HG03060 (cell line): ENCODE data around the gene KANSL3.
"Not testable (repeated sequence)": the region's sequence is repeated elsewhere in the genome, so short reads cannot be mapped to it uniquely, and the experiment has no call there.

Source experiments
- ATAC-seq: cut with Tn5 transposase; IDR thresholded peaks from one replicate; pipeline ENCODE4 v1.9.1; 2021; ENCODE audit warnings: low read depth, moderate number of reproducible peaks; ENCODE audit not compliant: unreplicated experiment

The KANSL3 gene

DNA sequence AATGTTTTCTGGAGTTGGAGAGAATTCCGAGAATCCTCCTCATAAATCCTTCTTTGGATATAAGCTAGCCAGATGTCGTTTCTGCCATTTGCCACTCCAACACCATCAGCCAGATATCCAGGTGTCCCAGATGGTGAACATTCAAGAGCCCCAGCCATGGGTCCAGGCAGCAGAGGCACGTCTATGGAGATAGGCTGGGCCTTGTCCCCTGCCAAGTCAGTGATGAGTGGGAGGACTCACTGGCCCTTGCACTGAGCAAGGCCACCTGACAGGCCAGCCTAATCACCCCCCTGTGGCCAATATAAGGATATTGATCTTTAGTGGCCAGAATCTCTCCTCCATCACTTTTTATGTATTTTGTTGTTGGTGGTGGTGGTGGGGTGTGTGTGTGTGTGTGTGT is 73.5 kb downstream of the KANSL3 start:
- ATAC-seq: no peak

DNA sequence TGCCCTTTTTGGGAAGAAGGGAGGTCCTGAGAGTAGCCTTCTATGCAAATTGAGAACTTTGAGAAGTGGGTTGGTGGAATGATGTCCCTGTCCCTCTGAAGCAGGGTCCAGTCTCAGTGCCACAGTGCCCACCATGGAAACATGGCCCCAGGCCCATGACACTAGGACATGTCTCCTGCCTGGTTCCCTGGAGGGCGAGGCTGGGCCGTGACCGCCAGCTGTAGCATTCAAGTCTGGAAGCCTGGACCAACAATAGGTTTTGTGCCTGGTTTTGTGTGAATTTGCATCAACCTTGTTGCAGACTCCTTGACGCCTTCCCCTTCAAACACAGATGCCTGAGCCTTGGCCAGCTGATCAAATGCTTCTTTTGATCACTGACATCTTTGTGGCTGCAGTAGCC is 74.1 kb downstream of the KANSL3 start:
- ATAC-seq: no peak

GRCh38 chr2:96558485-96558884 is 79.6 kb downstream of the KANSL3 start:
- no peak for ATAC-seq

GRCh38 chr2:96558061-96558460 is 80.1 kb downstream of the KANSL3 start:
- no peak for ATAC-seq

GRCh38 chr2:96557421-96557820 is 80.7 kb downstream of the KANSL3 start:
- ATAC-seq: not testable (repeated sequence)

GRCh38 chr2:96556441-96557330 is 81.4 kb downstream of the KANSL3 start:
- no peak for ATAC-seq

DNA sequence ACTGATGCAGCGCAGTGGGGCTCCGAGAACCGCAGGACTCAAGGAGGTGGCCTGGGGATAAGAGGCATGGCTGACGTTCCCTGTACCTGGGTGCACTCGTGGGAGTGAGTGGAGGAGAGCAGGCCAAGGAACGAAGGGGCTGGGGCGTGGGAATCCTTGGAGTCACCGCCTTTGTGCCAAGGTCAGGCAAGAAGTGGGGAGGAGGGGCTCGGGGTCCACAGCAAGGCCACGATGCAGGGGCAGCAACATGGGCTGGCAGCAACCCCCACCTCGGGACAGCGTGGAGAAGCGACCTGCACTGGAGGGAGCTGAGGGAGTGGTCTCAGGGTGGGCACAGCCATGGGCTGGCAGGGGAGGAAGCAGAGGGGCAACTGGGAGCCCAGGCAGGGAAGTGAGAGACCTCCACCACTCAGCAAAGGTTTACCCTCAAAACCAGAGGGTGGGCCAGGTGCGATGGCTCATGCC is 82.9 kb downstream of the KANSL3 start:
- no peak for ATAC-seq

DNA sequence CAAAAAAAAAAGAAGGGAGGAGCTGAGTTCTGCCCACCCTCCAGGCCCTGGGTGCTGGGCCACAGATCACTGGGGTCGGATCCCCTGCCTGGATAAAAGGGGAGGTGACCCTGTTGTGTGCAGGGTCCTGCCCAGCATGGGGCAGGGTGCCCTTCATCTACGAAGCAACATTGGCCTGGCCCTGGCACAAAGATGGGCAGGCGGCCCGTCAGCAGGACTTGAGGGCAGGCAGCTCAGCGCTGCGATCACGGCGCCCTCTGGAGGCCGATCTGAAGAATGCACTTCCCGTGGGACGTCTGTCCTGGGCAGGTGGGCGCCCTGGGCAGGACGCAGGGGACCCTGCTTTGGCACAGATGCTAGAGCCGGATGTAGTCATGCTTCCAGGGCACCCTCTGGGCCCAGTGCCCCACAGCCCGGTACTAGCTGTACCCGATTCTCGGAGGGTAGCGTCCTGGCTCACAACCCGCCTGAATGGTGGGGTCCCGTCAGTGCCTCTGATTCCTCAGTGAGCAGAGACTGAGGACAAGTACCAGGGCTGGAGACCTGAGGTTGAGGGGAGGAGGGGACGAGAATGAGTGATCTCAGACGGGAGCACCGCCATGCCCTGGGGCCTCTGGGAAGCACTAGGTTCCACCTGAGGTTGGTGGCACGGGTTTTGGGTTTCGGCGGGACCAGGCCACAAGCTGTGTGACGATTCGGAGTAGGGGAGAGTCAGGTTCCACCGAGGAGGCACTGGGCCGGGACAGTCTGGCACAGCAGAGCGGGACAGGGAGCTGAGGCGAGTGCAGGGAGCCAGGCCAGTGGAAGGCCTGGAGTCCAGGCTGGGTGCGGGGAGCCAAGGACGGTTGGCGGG is 83.6 kb downstream of the KANSL3 start:
- ATAC-seq: no peak

GRCh38 chr2:96553957-96554292 is 84.2 kb downstream of the KANSL3 start:
- ATAC-seq: not testable (repeated sequence)

- no peak for ATAC-seq
These were observed 84.7 kb downstream of the KANSL3 start for GRCh38 chr2:96553176-96553956.

- ATAC-seq: no peak
These were observed 85.6 kb downstream of the KANSL3 start for GRCh38 chr2:96552315-96553175.

DNA sequence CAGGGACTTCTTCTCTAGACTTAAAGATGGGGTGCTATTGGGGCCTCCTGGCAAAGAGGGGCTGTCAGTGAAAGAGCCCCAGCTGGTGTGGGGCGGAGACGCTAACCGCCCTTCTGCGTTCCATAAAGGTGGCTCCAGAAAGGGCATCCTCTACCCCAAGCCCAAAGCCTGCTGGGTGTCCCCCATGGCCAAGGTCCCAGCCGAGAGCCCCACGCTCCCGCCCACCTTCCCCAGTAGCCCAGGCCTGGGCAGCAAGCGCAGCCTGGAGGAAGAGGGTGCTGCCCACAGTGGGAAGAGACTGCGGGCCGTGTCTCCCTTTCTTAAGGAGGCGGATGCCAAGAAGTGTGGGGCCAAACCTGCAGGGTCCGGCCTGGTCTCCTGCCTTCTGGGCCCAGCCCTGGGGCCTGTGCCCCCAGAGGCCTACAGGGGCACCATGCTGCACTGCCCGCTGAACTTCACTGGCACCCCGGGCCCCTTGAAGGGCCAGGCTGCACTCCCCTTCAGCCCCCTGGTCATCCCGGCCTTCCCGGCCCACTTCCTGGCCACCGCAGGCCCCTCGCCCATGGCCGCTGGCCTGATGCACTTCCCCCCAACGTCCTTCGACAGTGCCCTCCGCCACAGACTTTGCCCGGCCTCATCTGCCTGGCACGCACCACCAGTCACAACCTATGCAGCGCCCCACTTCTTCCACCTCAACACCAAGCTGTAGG is 86.4 kb downstream of the KANSL3 start:
- ATAC-seq: no peak

GRCh38 chr2:96550787-96551604 is 87.1 kb downstream of the KANSL3 start:
- no peak for ATAC-seq

DNA sequence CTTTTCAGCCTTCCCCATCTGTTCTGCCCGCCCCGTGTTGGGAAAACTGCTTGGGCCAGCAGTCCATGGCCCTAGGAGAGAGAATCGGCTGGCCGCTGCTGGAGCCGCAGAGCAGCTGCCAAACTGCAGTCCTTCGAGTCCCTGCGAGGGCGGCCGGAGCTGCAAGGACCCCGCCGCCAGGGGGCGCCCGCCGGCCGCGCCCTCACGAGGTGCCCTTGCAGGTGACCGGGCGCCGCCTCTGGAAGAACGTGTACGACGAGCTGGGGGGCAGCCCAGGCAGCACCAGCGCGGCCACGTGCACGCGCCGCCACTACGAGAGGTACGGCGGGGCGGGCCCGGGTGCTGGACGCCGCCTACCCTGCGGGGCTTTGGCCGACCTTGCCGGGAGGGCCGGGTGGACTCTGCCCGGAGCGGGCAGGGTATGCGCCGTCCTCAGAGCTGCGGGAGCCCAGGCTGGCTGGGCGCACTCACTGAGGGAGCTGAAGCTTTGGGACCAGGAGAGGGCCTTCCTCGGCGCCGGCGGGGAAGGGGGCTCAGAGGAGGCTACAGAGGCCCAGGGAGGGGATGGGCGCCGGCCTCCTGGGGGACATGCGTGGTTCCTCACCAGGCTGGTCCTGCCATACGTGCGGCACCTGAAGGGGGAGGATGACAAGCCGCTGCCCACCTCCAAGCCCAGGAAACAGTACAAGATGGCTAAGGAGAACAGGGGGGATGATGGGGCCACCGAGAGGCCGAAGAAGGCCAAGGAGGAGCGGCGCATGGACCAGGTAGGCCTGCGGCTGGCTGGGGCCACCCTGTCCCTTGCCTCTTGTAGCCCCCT is 87.9 kb downstream of the KANSL3 start:
- no peak for ATAC-seq

GRCh38 chr2:96549466-96549785 is 88.7 kb downstream of the KANSL3 start:
- ATAC-seq: no peak

DNA sequence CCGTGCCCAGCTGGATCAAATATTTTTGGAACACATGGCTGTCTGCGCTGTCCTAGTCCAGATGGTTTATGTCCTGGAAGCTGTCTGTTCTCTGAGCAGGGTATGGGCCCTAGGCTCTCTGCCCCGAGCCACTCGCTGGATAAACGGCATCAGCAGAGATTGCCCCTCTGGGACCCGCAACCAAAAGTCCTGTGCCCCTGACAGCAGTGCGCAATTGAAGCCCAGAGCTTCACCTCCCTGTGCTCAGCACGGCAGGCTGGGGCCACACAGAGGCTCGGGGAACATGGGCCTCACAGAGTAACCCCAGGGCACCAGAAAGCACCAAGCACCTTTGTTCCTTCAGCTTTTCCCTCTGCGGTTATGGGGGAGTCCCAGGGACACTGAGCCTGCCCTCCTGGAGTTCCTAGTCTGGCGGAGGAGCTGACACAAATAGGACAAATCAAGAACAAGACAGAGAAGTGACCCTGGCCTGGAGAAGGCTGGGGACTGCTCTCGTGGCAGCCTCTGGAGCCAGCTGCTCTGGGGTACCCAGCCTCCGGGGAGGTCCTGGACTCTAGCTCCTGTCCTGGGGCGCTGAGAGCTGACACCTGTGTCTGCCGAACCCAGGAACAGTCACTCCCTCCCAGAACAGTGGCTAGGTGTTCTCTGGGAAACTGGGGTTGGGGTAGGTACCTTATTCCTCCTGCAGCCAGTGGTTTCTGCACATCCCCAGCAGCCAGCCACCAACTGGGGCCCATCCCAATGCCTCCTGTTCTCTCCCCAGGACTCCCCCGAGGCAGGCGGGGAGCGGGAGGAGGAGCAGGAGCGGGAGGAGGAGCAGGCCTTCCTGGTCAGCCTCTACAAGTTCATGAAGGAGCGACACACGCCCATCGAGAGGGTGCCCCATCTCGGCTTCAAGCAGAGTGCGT is 89.3 kb downstream of the KANSL3 start:
- ATAC-seq: no peak

DNA sequence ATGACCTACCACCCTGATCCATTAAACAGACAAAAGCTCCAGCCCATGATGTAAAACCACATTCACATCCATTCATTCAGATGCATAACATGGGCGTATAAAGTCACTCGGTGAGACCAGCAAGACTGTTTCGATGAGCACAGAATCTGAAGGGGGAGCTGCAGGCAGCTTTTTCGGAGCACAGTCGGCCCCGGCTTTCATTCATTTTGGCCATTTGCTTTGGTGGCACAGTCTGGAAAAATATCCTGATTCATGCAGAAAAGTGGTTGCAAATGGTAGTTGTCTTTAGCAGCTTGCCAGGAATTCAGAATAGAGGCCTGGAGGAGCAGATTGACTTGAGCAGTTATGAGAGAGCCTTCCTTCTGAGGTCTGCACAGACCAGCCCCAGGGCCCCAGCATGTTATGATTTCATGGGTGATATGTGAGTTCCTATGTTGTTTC is 90.4 kb downstream of the KANSL3 start:
- no peak for ATAC-seq
